Measurements from ENCODE around the gene ING5. TPM values are rescaled to one million over a fixed set of nuclear protein-coding genes. Genes with fewer than 3 reads are reported as not detected.
A peak's percentile ranks its signal among the peaks of the same experiment; 100 is the strongest.

Gene ING5
- 12.6 and 25.6 TPM in 2 replicates for total RNA-seq

GRCh38 chr2:241701399-241702154 lies at the start of gene ING5:
ING5 (plus strand) TSS chr2:241702039; CDS start chr2:241702066, 27 bp downstream.
- H3K36me3 ChIP-seq (ENCODE audit: control insufficient read depth, insufficient read depth, low read length), result no peaks in the 10 kb centered on the region
- no peak for DNase-seq (ENCODE audit: low read depth)
- no peaks in the 10 kb centered on the region for H3K27me3 ChIP-seq (ENCODE audit: control insufficient read depth, insufficient read depth, low read length)
- peak within 1 kb of the TSS; percentile 88 for H3K4me3 ChIP-seq (ENCODE audit: low read depth, low read length)
- TF ChIP-seq CTCF (IDR thresholded peaks at IDR 0.05; ENCODE audit: insufficient read depth, low read length, poor library complexity, severe bottlenecking), result peak; percentile 57

GRCh38 chr2:241652142-241652541 lies 49.7 kb upstream of the ING5 start:
- no peak for TF ChIP-seq CTCF (IDR thresholded peaks at IDR 0.05; ENCODE audit: insufficient read depth, low read length, poor library complexity, severe bottlenecking)
- peaks cover 3% of the 10 kb centered on the region for H3K36me3 ChIP-seq (ENCODE audit: control insufficient read depth, insufficient read depth, low read length)
- DNase-seq (ENCODE audit: low read depth), result no peak
- H3K4me3 ChIP-seq (ENCODE audit: low read depth, low read length), result no peak overlapping the region
- no peaks in the 10 kb centered on the region for H3K27me3 ChIP-seq (ENCODE audit: control insufficient read depth, insufficient read depth, low read length)

- DNase-seq (ENCODE audit: low read depth), result no peak
- TF ChIP-seq CTCF (IDR thresholded peaks at IDR 0.05; ENCODE audit: insufficient read depth, low read length, poor library complexity, severe bottlenecking), result no peak
- H3K36me3 ChIP-seq (ENCODE audit: control insufficient read depth, insufficient read depth, low read length), result peaks cover 3% of the 10 kb centered on the region
- H3K4me3 ChIP-seq (ENCODE audit: low read depth, low read length), result no peak overlapping the region
- H3K27me3 ChIP-seq (ENCODE audit: control insufficient read depth, insufficient read depth, low read length), result no peaks in the 10 kb centered on the region
Measured at GRCh38 chr2:241652722-241653121, 49.1 kb upstream of the ING5 start.

- peaks cover 3% of the 10 kb centered on the region for H3K36me3 ChIP-seq (ENCODE audit: control insufficient read depth, insufficient read depth, low read length)
- DNase-seq (ENCODE audit: low read depth), result no peak
- no peak overlapping the region for H3K4me3 ChIP-seq (ENCODE audit: low read depth, low read length)
- H3K27me3 ChIP-seq (ENCODE audit: control insufficient read depth, insufficient read depth, low read length), result no peaks in the 10 kb centered on the region
- no peak for TF ChIP-seq CTCF (IDR thresholded peaks at IDR 0.05; ENCODE audit: insufficient read depth, low read length, poor library complexity, severe bottlenecking)
Measured at GRCh38 chr2:241653210-241653750, 48.6 kb upstream of the ING5 start.

- H3K36me3 ChIP-seq (ENCODE audit: control insufficient read depth, insufficient read depth, low read length), result peaks cover 3% of the 10 kb centered on the region
- DNase-seq (ENCODE audit: low read depth), result no peak
- H3K27me3 ChIP-seq (ENCODE audit: control insufficient read depth, insufficient read depth, low read length), result no peaks in the 10 kb centered on the region
- TF ChIP-seq CTCF (IDR thresholded peaks at IDR 0.05; ENCODE audit: insufficient read depth, low read length, poor library complexity, severe bottlenecking), result no peak
- H3K4me3 ChIP-seq (ENCODE audit: low read depth, low read length), result no peak overlapping the region
Measured at GRCh38 chr2:241654551-241654950, 47.3 kb upstream of the ING5 start.
